ENCODE data around the gene SNX5. TPM values are rescaled to one million over a fixed set of nuclear protein-coding genes. Genes with fewer than 3 reads are reported as not detected.

SNX5 gene
- total RNA-seq, 1 experiment from 2014 or later: 188 TPM

- CTCF ChIA-PET: no interaction called here
- Histone ChIP-seq H3K27me3 (replicated peaks; ENCODE audit: insufficient read depth, low read depth, low read length, poor library complexity) (no peaks in the 10 kb centered on the region), H3K9me3 (ENCODE audit: low read depth, low read length, poor library complexity, severe bottlenecking) (no peaks in the 10 kb centered on the region), H3K36me3 (ENCODE audit: insufficient read depth, low read length, poor library complexity, severe bottlenecking) (peaks cover 99% of the 10 kb centered on the region), H3K27ac (ENCODE audit: low read depth, low read length, poor library complexity, severe bottlenecking) (no peak overlapping the region), H3K4me3 (ENCODE audit: low read depth, low read length, poor library complexity, severe bottlenecking) (no peak overlapping the region), H3K4me1 (ENCODE audit: insufficient read depth, low read length, poor library complexity, severe bottlenecking) (no peaks in the 10 kb centered on the region)
- BruUV-seq (replicated peaks): no TSS peak
- no peak for DNase-seq (ENCODE audit: low spot score)
- POLR2A ChIA-PET (ENCODE audit: low non-redundant PET): no interaction called here
- no peak for TF ChIP-seq CTCF (conservative IDR thresholded peaks at IDR 0.05; ENCODE audit: low read depth, low read length)
- TF ChIP-seq EZH2 (IDR thresholded peaks at IDR 0.05; ENCODE audit: borderline replicate concordance, low read depth, low read length, poor library complexity, severe bottlenecking): no peak
- intact Hi-C loops (cut with micrococcal nuclease; ENCODE audit: unreplicated experiment): no loop called here
Measured at GRCh38 chr20:17946040-17946439, 22.6 kb downstream of the SNX5 start.

- intact Hi-C loops (cut with micrococcal nuclease; ENCODE audit: unreplicated experiment): no loop called here
- Histone ChIP-seq H3K27me3 (replicated peaks; ENCODE audit: insufficient read depth, low read depth, low read length, poor library complexity) (no peaks in the 10 kb centered on the region), H3K4me1 (ENCODE audit: insufficient read depth, low read length, poor library complexity, severe bottlenecking) (no peaks in the 10 kb centered on the region), H3K36me3 (ENCODE audit: insufficient read depth, low read length, poor library complexity, severe bottlenecking) (peaks cover 93% of the 10 kb centered on the region), H3K27ac (ENCODE audit: low read depth, low read length, poor library complexity, severe bottlenecking) (no peak overlapping the region), H3K9me3 (ENCODE audit: low read depth, low read length, poor library complexity, severe bottlenecking) (no peaks in the 10 kb centered on the region), H3K4me3 (ENCODE audit: low read depth, low read length, poor library complexity, severe bottlenecking) (no peak overlapping the region)
- ChIA-PET CTCF (interaction anchor here (0.5 kb wide), 1 partner anchor 449 kb away, joined by 13 read pairs; no protein-coding TSS in a partner anchor), POLR2A (ENCODE audit: low non-redundant PET) (no interaction called here)
- no peak for DNase-seq (ENCODE audit: low spot score)
- no TSS peak for BruUV-seq (replicated peaks)
- TF ChIP-seq CTCF (conservative IDR thresholded peaks at IDR 0.05; ENCODE audit: low read depth, low read length) (no peak), EZH2 (IDR thresholded peaks at IDR 0.05; ENCODE audit: borderline replicate concordance, low read depth, low read length, poor library complexity, severe bottlenecking) (no peak)
Measured at GRCh38 chr20:17944854-17945474, 23.6 kb downstream of the SNX5 start.

- Histone ChIP-seq H3K27me3 (replicated peaks; ENCODE audit: insufficient read depth, low read depth, low read length, poor library complexity) (no peaks in the 10 kb centered on the region), H3K4me3 (ENCODE audit: low read depth, low read length, poor library complexity, severe bottlenecking) (no peak overlapping the region), H3K9me3 (ENCODE audit: low read depth, low read length, poor library complexity, severe bottlenecking) (no peaks in the 10 kb centered on the region), H3K36me3 (ENCODE audit: insufficient read depth, low read length, poor library complexity, severe bottlenecking) (peaks cover 77% of the 10 kb centered on the region), H3K27ac (ENCODE audit: low read depth, low read length, poor library complexity, severe bottlenecking) (no peak overlapping the region), H3K4me1 (ENCODE audit: insufficient read depth, low read length, poor library complexity, severe bottlenecking) (no peaks in the 10 kb centered on the region)
- intact Hi-C loops (cut with micrococcal nuclease; ENCODE audit: unreplicated experiment): no loop called here
- DNase-seq (ENCODE audit: low spot score): no peak
- TF ChIP-seq CTCF (conservative IDR thresholded peaks at IDR 0.05; ENCODE audit: low read depth, low read length) (no peak), EZH2 (IDR thresholded peaks at IDR 0.05; ENCODE audit: borderline replicate concordance, low read depth, low read length, poor library complexity, severe bottlenecking) (no peak)
- CTCF ChIA-PET: no interaction called here
- POLR2A ChIA-PET (ENCODE audit: low non-redundant PET): no interaction called here
- BruUV-seq (replicated peaks): no TSS peak
Measured at GRCh38 chr20:17943343-17943742, 25.3 kb downstream of the SNX5 start.
